ENCODE results near the gene CLCN5.

DNA sequence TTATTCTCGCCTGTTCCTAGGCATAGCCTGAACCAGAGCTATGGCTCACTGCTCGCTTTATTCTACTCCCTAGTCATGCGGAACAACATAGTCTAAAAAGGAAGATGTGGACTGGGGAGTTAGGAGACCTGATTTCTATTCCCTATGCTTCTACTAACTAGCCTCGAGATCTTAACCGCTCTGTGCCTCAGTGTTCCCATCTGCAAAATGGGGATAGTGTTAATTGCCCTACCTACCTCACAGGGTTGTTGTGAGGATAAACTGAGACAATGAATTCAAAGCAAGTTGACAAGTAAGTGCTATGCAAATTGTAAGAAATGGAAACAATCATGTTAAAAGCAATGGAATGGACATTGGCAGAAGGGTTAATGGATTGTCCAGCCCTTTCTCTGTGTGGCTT is 176.4 kb downstream of the CLCN5 start:
- TF ChIP-seq POLR2A (IDR thresholded peaks at IDR 0.05; ENCODE audit: low read length) (no peak), BHLHE40 (IDR thresholded peaks at IDR 0.05; ENCODE audit: low read depth, low read length) (no peak), RAD21 (conservative IDR thresholded peaks at IDR 0.05 in 1 of 2, IDR thresholded peaks at IDR 0.05 in 1 of 2) (no peak), CHD4 (IDR thresholded peaks at IDR 0.05; ENCODE audit: borderline replicate concordance) (no peak)
- TF ChIP-seq, protein P1, sequence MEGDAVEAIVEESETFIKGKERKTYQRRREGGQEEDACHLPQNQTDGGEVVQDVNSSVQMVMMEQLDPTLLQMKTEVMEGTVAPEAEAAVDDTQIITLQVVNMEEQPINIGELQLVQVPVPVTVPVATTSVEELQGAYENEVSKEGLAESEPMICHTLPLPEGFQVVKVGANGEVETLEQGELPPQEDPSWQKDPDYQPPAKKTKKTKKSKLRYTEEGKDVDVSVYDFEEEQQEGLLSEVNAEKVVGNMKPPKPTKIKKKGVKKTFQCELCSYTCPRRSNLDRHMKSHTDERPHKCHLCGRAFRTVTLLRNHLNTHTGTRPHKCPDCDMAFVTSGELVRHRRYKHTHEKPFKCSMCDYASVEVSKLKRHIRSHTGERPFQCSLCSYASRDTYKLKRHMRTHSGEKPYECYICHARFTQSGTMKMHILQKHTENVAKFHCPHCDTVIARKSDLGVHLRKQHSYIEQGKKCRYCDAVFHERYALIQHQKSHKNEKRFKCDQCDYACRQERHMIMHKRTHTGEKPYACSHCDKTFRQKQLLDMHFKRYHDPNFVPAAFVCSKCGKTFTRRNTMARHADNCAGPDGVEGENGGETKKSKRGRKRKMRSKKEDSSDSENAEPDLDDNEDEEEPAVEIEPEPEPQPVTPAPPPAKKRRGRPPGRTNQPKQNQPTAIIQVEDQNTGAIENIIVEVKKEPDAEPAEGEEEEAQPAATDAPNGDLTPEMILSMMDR (IDR thresholded peaks at IDR 0.05) = no peak
- TF ChIP-seq, protein P2, sequence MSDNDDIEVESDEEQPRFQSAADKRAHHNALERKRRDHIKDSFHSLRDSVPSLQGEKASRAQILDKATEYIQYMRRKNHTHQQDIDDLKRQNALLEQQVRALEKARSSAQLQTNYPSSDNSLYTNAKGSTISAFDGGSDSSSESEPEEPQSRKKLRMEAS (IDR thresholded peaks at IDR 0.05) = no peak

Measured in A549 (cell line).